C4-2B (cell line): ENCODE results near the gene P2RX7.

Source experiments
- CTCF ChIP-seq: fragments of 450-650 bp; conservative IDR thresholded peaks from 2 replicates; pipeline ENCODE4 v1.5.1; 2017; ENCODE audit warnings: mild to moderate bottlenecking
- ZFX ChIP-seq: fragments of 450-650 bp; IDR thresholded peaks from 2 replicates; pipeline ENCODE4 v1.6.1; 2017

GRCh38 chr12:121102307-121102706 lies 30.4 kb upstream of the P2RX7 start:
- TF ChIP-seq CTCF, result no peak
- no peak for TF ChIP-seq ZFX
